GM18867 (cell line): ENCODE results near the gene OSBPL10.
"Not testable (repeated sequence)": the region's sequence is repeated elsewhere in the genome, so short reads cannot be mapped to it uniquely, and the experiment has no call there.

Experiments used
- ATAC-seq: cut with Tn5 transposase; IDR thresholded peaks from one replicate; pipeline ENCODE4 v1.9.1; 2021; ENCODE audit warnings: mild to moderate bottlenecking, moderate library complexity; ENCODE audit not compliant: unreplicated experiment

OSBPL10 gene

GRCh38 chr3:31821118-31821517 lies 159.9 kb downstream of the OSBPL10 start:
- ATAC-seq, result no peak

- ATAC-seq, result no peak
Observed at GRCh38 chr3:31819441-31819840, 161.6 kb downstream of the OSBPL10 start.

GRCh38 chr3:31817411-31817966 lies 163.6 kb downstream of the OSBPL10 start:
- ATAC-seq, result no peak

- ATAC-seq, result no peak
Observed at GRCh38 chr3:31815631-31816440, 165.2 kb downstream of the OSBPL10 start.

- no peak for ATAC-seq
Observed at GRCh38 chr3:31815006-31815405, 166.1 kb downstream of the OSBPL10 start.

GRCh38 chr3:31813686-31814085 lies 167.4 kb downstream of the OSBPL10 start:
- no peak for ATAC-seq

GRCh38 chr3:31813197-31813596 lies 167.9 kb downstream of the OSBPL10 start:
- no peak for ATAC-seq

- peak; percentile 82 for ATAC-seq
Observed at GRCh38 chr3:31810991-31811433, 170.1 kb downstream of the OSBPL10 start.

GRCh38 chr3:31808143-31808720 lies 172.8 kb downstream of the OSBPL10 start:
- no peak for ATAC-seq

- ATAC-seq, result no peak
Observed at GRCh38 chr3:31804251-31805051, 176.6 kb downstream of the OSBPL10 start.

- ATAC-seq, result no peak
Observed at GRCh38 chr3:31802981-31803740, 177.9 kb downstream of the OSBPL10 start.

- no peak for ATAC-seq
Observed at GRCh38 chr3:31800436-31800835, 180.6 kb downstream of the OSBPL10 start.

- ATAC-seq, result no peak
Observed at GRCh38 chr3:31798840-31799239, 182.2 kb downstream of the OSBPL10 start.

- no peak for ATAC-seq
Observed at GRCh38 chr3:31793821-31794220, 187.2 kb downstream of the OSBPL10 start.

GRCh38 chr3:31791090-31791430 lies 190.0 kb downstream of the OSBPL10 start:
- no peak for ATAC-seq

GRCh38 chr3:31790193-31791089 lies 190.6 kb downstream of the OSBPL10 start:
- ATAC-seq, result no peak

- ATAC-seq, result no peak
Observed at GRCh38 chr3:31789429-31789828, 191.6 kb downstream of the OSBPL10 start.

- ATAC-seq, result no peak
Observed at GRCh38 chr3:31785734-31786133, 195.3 kb downstream of the OSBPL10 start.

- no peak for ATAC-seq
Observed at GRCh38 chr3:31785286-31785685, 195.8 kb downstream of the OSBPL10 start.

- not testable (repeated sequence) for ATAC-seq
Observed at GRCh38 chr3:31783851-31784250, 197.2 kb downstream of the OSBPL10 start.
